Gastroesophageal sphincter (tissue), 4 donors: Measurements from ENCODE around the gene ULK3. TPM values are rescaled to one million over a fixed set of nuclear protein-coding genes. Genes with fewer than 3 reads are reported as not detected.

ENCODE experiments used
- ATAC-seq: fragments of 150-250 bp; one replicate; pipeline ENCODE4 v1.9.1; 2016; ENCODE audit warnings: mild to moderate bottlenecking, moderate library complexity
- H3K27ac ChIP-seq, 4 donors: fragments of 200-600 bp; sonication (generic) in 3 of 4; 1 replicate in 3 of 4; 2 replicates in 1 of 4; pipeline ENCODE4 v1.5.1; 2016 to 2019
- H3K27me3 ChIP-seq: fragments of 200-600 bp; sonication (generic); one replicate; pipeline ENCODE4 v1.5.1; 2019
- H3K36me3 ChIP-seq, 2 donors: fragments of 200-600 bp; sonication (generic); one replicate each; pipeline ENCODE4 v1.5.1; 2019; ENCODE audit warnings: control low read depth in 1 of 2
- H3K4me1 ChIP-seq, 3 donors: fragments of 200-600 bp; sonication (generic); 1 replicate in 2 of 3; 2 replicates in 1 of 3; pipeline ENCODE4 v1.5.1; 2016 to 2019; ENCODE audit warnings: control low read depth in 2 of 3
- H3K4me3 ChIP-seq, 2 donors: fragments of 200-600 bp; sonication (generic); one replicate each; pipeline ENCODE4 v1.5.1; 2019; ENCODE audit warnings: mild to moderate bottlenecking in 1 of 2, moderate library complexity in 1 of 2
- H3K9me3 ChIP-seq, 3 donors: fragments of 200-600 bp; sonication (generic); one replicate each; pipeline ENCODE4 v1.5.1; 2017 to 2019; ENCODE audit warnings: control low read depth in 2 of 3
- EP300 ChIP-seq: sonication (generic); formaldehyde crosslinking; IDR thresholded peaks from one replicate; pipeline ENCODE4 v1.6.1; 2017; ENCODE audit warnings: antibody characterized with exemption, mild to moderate bottlenecking
- POLR2A ChIP-seq, 2 donors: fragments of 450-650 bp; IDR thresholded peaks; one replicate each; pipeline ENCODE4 v1.6.1; 2017; ENCODE audit warnings: antibody characterized with exemption in 2 of 2, mild to moderate bottlenecking in 2 of 2, moderate library complexity in 1 of 2
- POLR2AphosphoS5 ChIP-seq: sonication (generic); formaldehyde crosslinking; IDR thresholded peaks from one replicate; pipeline ENCODE4 v1.6.1; 2017; ENCODE audit warnings: antibody characterized with exemption
- WGBS, 2 donors: methylation state at CpG; one replicate each; pipeline ENCODE4 v1.1.5; 2018; ENCODE audit warnings: low coverage in 1 of 2; 5-methylcytosine and 5-hydroxymethylcytosine counted together
- total RNA-seq, 4 donors: library from RNA; depleted of rRNA; stranded (reverse); fragments of >200 nt; gene quantifications; one replicate each; pipeline ENCODE4 v1.1.0, GENCODE V29; 2016
- TF ChIP-seq, protein P1 (sequence below), 4 experiments: fragments of 200-600 bp in 2 of 4; fragments of 450-650 bp in 2 of 4; sonication (generic) in 1 of 4; IDR thresholded peaks; one replicate each; pipeline ENCODE4 v1.5.1; 2017 to 2019; ENCODE audit warnings: antibody characterized with exemption in 4 of 4, mild to moderate bottlenecking in 2 of 4, moderate library complexity in 2 of 4

ULK3 gene
- total RNA-seq, 4 donors from 2014 or later = 26.4 to 51.8 (median 32.7) TPM

DNA sequence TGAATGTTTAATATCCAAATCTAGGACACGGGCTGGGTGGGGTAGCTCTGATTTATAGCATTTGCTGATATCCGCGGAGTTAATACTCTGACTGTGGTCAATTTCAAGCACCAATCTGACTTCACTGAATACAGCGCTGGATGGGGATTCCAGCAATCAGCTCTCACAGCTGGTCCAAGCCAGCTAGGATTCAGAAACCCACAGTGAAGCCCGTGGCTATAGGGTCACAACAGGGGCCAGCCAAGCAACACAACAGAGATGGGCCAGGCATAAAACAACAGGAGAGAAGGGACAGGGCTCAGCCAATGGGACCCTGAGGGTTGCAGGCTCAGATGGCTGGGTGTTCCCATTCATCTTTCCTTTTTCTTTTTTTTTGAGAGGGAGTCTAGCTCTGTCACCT, 35.7 kb downstream of the ULK3 start:
- no peak for ATAC-seq
- 53% methylated on average over 5 of the region's 5 CpGs; no CpG with 5 or more reads in 1 of the 2 donors for WGBS, 2 donors

DNA sequence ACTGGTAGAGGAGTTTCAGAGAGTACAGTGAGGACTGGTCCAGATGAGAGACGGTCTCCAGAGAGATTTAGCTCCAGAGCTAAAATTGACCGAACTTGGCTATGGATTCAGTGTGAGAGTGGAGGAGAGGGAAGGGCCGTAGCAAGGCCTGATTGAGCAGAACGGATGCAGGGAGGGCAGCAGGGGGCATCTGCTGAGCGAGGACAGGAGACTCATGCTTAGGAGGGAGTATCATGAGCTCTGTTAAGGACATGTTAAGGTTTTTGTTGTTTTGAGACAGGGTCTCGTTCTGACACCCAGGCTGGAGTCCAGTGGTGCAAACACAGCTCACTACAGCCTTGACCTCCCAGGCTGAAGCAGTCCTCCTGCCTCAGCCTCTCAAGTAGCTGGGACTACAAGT, 38.0 kb downstream of the ULK3 start:
- no peak for ATAC-seq

More for the DNA sequence above, 35.7 kb downstream of the ULK3 start:
- H3K4me1 ChIP-seq = no peaks in the 10 kb centered on the region
- peaks cover 0 to 19% of the 10 kb centered on the region in 2 donors for H3K36me3 ChIP-seq
- peaks cover 13% of the 10 kb centered on the region for H3K27me3 ChIP-seq
- H3K9me3 ChIP-seq = no peaks in the 10 kb centered on the region
- H3K27ac ChIP-seq = no peak overlapping the region
- no peak overlapping the region for H3K4me3 ChIP-seq
- no peak for TF ChIP-seq POLR2AphosphoS5
- TF ChIP-seq, protein P1, sequence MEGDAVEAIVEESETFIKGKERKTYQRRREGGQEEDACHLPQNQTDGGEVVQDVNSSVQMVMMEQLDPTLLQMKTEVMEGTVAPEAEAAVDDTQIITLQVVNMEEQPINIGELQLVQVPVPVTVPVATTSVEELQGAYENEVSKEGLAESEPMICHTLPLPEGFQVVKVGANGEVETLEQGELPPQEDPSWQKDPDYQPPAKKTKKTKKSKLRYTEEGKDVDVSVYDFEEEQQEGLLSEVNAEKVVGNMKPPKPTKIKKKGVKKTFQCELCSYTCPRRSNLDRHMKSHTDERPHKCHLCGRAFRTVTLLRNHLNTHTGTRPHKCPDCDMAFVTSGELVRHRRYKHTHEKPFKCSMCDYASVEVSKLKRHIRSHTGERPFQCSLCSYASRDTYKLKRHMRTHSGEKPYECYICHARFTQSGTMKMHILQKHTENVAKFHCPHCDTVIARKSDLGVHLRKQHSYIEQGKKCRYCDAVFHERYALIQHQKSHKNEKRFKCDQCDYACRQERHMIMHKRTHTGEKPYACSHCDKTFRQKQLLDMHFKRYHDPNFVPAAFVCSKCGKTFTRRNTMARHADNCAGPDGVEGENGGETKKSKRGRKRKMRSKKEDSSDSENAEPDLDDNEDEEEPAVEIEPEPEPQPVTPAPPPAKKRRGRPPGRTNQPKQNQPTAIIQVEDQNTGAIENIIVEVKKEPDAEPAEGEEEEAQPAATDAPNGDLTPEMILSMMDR (IDR thresholded peaks at IDR 0.05) = no peak
- TF ChIP-seq POLR2A (IDR thresholded peaks at IDR 0.05) = no peak
- TF ChIP-seq EP300 = no peak

DNA sequence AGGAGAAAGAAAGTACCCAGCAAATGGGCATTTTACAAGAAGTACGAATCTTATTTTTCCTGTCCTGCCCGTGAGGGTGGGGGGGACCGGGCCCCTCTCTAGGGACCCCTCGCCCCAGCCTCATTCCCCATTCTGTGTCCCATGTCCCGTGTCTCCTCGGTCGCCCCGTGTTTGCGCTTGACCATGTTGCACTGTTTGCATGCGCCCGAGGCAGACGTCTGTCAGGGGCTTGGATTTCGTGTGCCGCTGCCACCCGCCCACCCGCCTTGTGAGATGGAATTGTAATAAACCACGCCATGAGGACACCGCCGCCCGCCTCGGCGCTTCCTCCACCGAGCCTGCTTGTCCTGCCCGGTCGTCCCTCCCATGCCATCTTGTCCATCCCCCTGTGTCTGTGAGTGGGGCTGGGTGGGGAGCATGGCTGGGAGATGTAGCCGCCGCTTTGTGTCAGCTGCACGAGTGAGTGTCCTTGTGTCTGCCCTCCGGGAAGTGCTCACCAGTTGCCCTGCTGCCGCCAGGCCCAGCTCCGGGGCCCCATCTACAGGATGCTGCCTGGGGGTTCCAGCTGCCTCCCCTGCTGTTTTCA, 40.0 kb downstream of the ULK3 start:
- Histone ChIP-seq H3K27ac (no peak overlapping the region), H3K27me3 (no peaks in the 10 kb centered on the region), H3K9me3 (no peaks in the 10 kb centered on the region), H3K36me3 (peaks cover 0 to 63% of the 10 kb centered on the region in 2 donors), H3K4me3 (no peak overlapping the region), H3K4me1 (peaks cover 0 to 17% (median 7%) of the 10 kb centered on the region in 3 donors)
- TF ChIP-seq POLR2AphosphoS5 (no peak), POLR2A (IDR thresholded peaks at IDR 0.05) (no peak), EP300 (no peak)
- TF ChIP-seq, protein P1 (IDR thresholded peaks at IDR 0.05) = no peak
- 93% methylated on average over 17 of the region's 31 CpGs; no CpG with 5 or more reads in 1 of the 2 donors for WGBS, 2 donors
- ATAC-seq = no peak

More for the DNA sequence above, 38.0 kb downstream of the ULK3 start:
- Histone ChIP-seq H3K4me3 (no peak overlapping the region), H3K4me1 (peaks cover 0 to 8% (median 5%) of the 10 kb centered on the region in 3 donors), H3K36me3 (peaks cover 0 to 43% of the 10 kb centered on the region in 2 donors), H3K9me3 (no peaks in the 10 kb centered on the region), H3K27me3 (peaks cover 11% of the 10 kb centered on the region), H3K27ac (no peak overlapping the region)
- TF ChIP-seq POLR2A (IDR thresholded peaks at IDR 0.05) = no peak
- TF ChIP-seq, protein P1 (IDR thresholded peaks at IDR 0.05) = no peak
- no peak for TF ChIP-seq POLR2AphosphoS5
- TF ChIP-seq EP300 = no peak
- 40 to 52% methylated on average over 1 to 3 of the region's 6 CpGs for WGBS, 2 donors

DNA sequence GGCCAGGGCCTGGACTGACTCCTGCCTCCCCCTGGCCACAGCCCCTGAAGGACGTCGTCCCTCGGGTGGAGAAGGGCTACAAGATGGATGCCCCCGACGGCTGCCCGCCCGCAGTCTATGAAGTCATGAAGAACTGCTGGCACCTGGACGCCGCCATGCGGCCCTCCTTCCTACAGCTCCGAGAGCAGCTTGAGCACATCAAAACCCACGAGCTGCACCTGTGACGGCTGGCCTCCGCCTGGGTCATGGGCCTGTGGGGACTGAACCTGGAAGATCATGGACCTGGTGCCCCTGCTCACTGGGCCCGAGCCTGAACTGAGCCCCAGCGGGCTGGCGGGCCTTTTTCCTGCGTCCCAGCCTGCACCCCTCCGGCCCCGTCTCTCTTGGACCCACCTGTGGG, 40.7 kb downstream of the ULK3 start:
- WGBS, 2 donors = no CpG with 5 or more reads among the region's 20 CpGs

More for the DNA sequence above, 40.7 kb downstream of the ULK3 start:
- TF ChIP-seq POLR2AphosphoS5 = no peak
- TF ChIP-seq POLR2A (IDR thresholded peaks at IDR 0.05) = no peak
- TF ChIP-seq EP300 = no peak
- TF ChIP-seq, protein P1 (IDR thresholded peaks at IDR 0.05) = no peak
- peaks cover 0 to 17% (median 7%) of the 10 kb centered on the region in 3 donors for H3K4me1 ChIP-seq
- H3K9me3 ChIP-seq = no peaks in the 10 kb centered on the region
- no peak overlapping the region for H3K27ac ChIP-seq
- no peak for ATAC-seq
- H3K36me3 ChIP-seq = peaks cover 0 to 64% of the 10 kb centered on the region in 2 donors
- H3K4me3 ChIP-seq = no peak overlapping the region
- H3K27me3 ChIP-seq = no peaks in the 10 kb centered on the region
